CD14-positive monocyte (primary cell): ENCODE data around the gene CHRNA3. TPM values are rescaled to one million over a fixed set of nuclear protein-coding genes. Genes with fewer than 3 reads are reported as not detected.

ENCODE experiments used
- DNase-seq, 3 donors: peaks; one replicate each; pipeline ENCODE4 v3.0.0-alpha.2; 2011 to 2022
- H2AFZ ChIP-seq: 2 replicates; pipeline ENCODE4 v1.6.0; 2012; ENCODE audit warnings: mild to moderate bottlenecking, low read depth, low read length, inconsistent platforms; ENCODE audit not compliant: insufficient read depth, poor library complexity, severe bottlenecking
- H3K27ac ChIP-seq, 2 donors: 1 replicate in 1 of 2; 2 replicates in 1 of 2; pipeline ENCODE4 v1.5.1; 2012 to 2013; ENCODE audit warnings: low read length in 2 of 2, control low read depth in 1 of 2, inconsistent platforms in 1 of 2, low read depth in 1 of 2, mild to moderate bottlenecking in 1 of 2
- H3K27me3 ChIP-seq, 2 donors: one replicate each; pipeline versions ENCODE4 v1.6.0 to v1.6.1; 2011 to 2013; ENCODE audit warnings: low read length in 2 of 2; ENCODE audit not compliant: control insufficient read depth in 2 of 2, insufficient read depth in 2 of 2
- H3K36me3 ChIP-seq, 2 donors: replicated peaks in 1 of 2; 1 replicate in 1 of 2; 2 replicates in 1 of 2; pipeline versions ENCODE4 v1.5.1 to v1.6.1; 2012 to 2013; ENCODE audit warnings: low read length in 2 of 2, control low read depth in 1 of 2, inconsistent platforms in 1 of 2, mild to moderate bottlenecking in 1 of 2; ENCODE audit not compliant: insufficient read depth in 2 of 2, control insufficient read depth in 1 of 2
- H3K4me1 ChIP-seq, 2 donors: 1 replicate in 1 of 2; 2 replicates in 1 of 2; pipeline versions ENCODE4 v1.5.1 to v1.6.1; 2012 to 2013; ENCODE audit warnings: low read length in 2 of 2, control low read depth in 1 of 2, inconsistent platforms in 1 of 2, mild to moderate bottlenecking in 1 of 2, moderate library complexity in 1 of 2; ENCODE audit not compliant: insufficient read depth in 2 of 2, control insufficient read depth in 1 of 2
- H3K4me2 ChIP-seq: replicated peaks from 2 replicates; pipeline ENCODE3; 2012; ENCODE audit warnings: low read length, moderate library complexity, mild to moderate bottlenecking; ENCODE audit not compliant: poor library complexity, severe bottlenecking; ENCODE audit errors: extremely low read depth
- H3K4me3 ChIP-seq, 3 experiments: fragments of 200-600 bp in 1 of 3; sonication (generic) in 1 of 3; replicated peaks in 1 of 3; 1 replicate in 2 of 3; 2 replicates in 1 of 3; pipeline ENCODE4 v1.5.1; 2011 to 2013; ENCODE audit warnings: low read length in 3 of 3, mild to moderate bottlenecking in 3 of 3, control low read depth in 2 of 3, low read depth in 2 of 3, inconsistent platforms in 1 of 3, moderate library complexity in 1 of 3
- H3K79me2 ChIP-seq: 2 replicates; pipeline ENCODE4 v1.6.0; 2012; ENCODE audit warnings: mild to moderate bottlenecking, control low read depth, inconsistent platforms, low read length, moderate library complexity; ENCODE audit not compliant: insufficient read depth
- H3K9ac ChIP-seq: 2 replicates; pipeline ENCODE4 v1.6.0; 2017; ENCODE audit warnings: low read length, mild to moderate bottlenecking; ENCODE audit not compliant: insufficient read depth, poor library complexity, severe bottlenecking
- H3K9me3 ChIP-seq, 2 donors: replicated peaks in 1 of 2; 1 replicate in 1 of 2; 2 replicates in 1 of 2; pipeline versions ENCODE4 v1.5.1 to v1.6.1; 2012 to 2013; ENCODE audit warnings: low read length in 2 of 2, control low read depth in 1 of 2; ENCODE audit not compliant: control insufficient read depth in 1 of 2, insufficient read depth in 1 of 2
- H4K20me1 ChIP-seq: 2 replicates; pipeline ENCODE4 v1.6.0; 2012; ENCODE audit warnings: mild to moderate bottlenecking, low read length, control low read depth, moderate library complexity; ENCODE audit not compliant: insufficient read depth
- H3K27ac Mint-ChIP-seq, 7 donors: one replicate each; pipeline ENCODE4 v1.8.0; 2020; ENCODE audit warnings: mild to moderate bottlenecking in 7 of 7, mixed read lengths in 7 of 7, moderate library complexity in 6 of 7, inconsistent platforms in 2 of 7
- H3K27me3 Mint-ChIP-seq, 3 donors: one replicate each; pipeline ENCODE4 v1.8.0; 2021 to 2022; ENCODE audit warnings: low read depth in 3 of 3, mild to moderate bottlenecking in 3 of 3, mixed read lengths in 3 of 3, moderate library complexity in 3 of 3, inconsistent platforms in 1 of 3
- H3K36me3 Mint-ChIP-seq, 2 donors: one replicate each; pipeline ENCODE4 v1.8.0; 2020; ENCODE audit warnings: mixed read lengths in 2 of 2, inconsistent platforms in 1 of 2, mild to moderate bottlenecking in 1 of 2
- H3K4me1 Mint-ChIP-seq: one replicate; pipeline ENCODE4 v1.8.0; 2020; ENCODE audit warnings: mild to moderate bottlenecking, mixed read lengths
- H3K4me3 Mint-ChIP-seq, 2 donors: one replicate each; pipeline ENCODE4 v1.8.0; 2020; ENCODE audit warnings: mild to moderate bottlenecking in 2 of 2, mixed read lengths in 2 of 2, moderate library complexity in 1 of 2
- H3K9me3 Mint-ChIP-seq, 7 donors: one replicate each; pipeline ENCODE4 v1.8.0; 2020 to 2022; ENCODE audit warnings: mixed read lengths in 7 of 7, mild to moderate bottlenecking in 6 of 7, moderate library complexity in 6 of 7, inconsistent platforms in 2 of 7
- CTCF ChIP-seq: fragments of 200-600 bp; IDR thresholded peaks from one replicate; pipeline ENCODE4 v1.8.0; 2022; ENCODE audit warnings: antibody characterized with exemption, mild to moderate bottlenecking
- WGBS: methylation state at CpG from one replicate; pipeline ENCODE4 v1.1.5; 2013; ENCODE audit warnings: missing lambda C conversion rate; ENCODE audit not compliant: insufficient coverage; 5-methylcytosine and 5-hydroxymethylcytosine counted together
- intact Hi-C, 2 donors: fragments of 100-400 bp; cut with micrococcal nuclease; formaldehyde crosslinking; loops; one replicate each; pipeline versions ENCODE4 v1.15.0 to v1.15.1; 2023
- polyA plus RNA-seq, 3 donors: library from polyadenylated mRNA; depleted of rRNA in 1 of 3; unstranded in 2 of 3; stranded (reverse) in 1 of 3; fragments of 300-500 nt in 2 of 3; fragments of >200 nt in 1 of 3; fragmentation: Illumina TruSeq in 2 of 3; gene quantifications; 1 replicate in 2 of 3; 2 replicates in 1 of 3; pipeline ENCODE4 v1.2.3, GENCODE V29; 2012 to 2021

Gene CHRNA3
- polyA plus RNA-seq, 3 donors = not detected

- Histone ChIP-seq H3K4me2 (no peak overlapping the region), H3K27ac (no peak overlapping the region), H2AFZ (no peak overlapping the region), H3K79me2 (no peaks in the 10 kb centered on the region), H3K9ac (no peak overlapping the region), H3K4me3 (no peak overlapping the region), H3K9me3 (peaks cover 4 to 9% of the 10 kb centered on the region in 2 donors), H3K4me1 (no peaks in the 10 kb centered on the region), H4K20me1 (no peaks in the 10 kb centered on the region), H3K36me3 (no peaks in the 10 kb centered on the region), H3K27me3 (peaks cover 0 to 4% of the 10 kb centered on the region in 2 donors)
- H3K9me3 Mint-ChIP-seq = peaks cover 3 to 12% (median 8%) of the 10 kb centered on the region in 7 donors
- H3K4me3 Mint-ChIP-seq = no peak overlapping the region
- H3K27ac Mint-ChIP-seq = no peak overlapping the region
- no peaks in the 10 kb centered on the region for H3K36me3 Mint-ChIP-seq
- DNase-seq = no peak
- 93% methylated on average over 26 of the region's 29 CpGs for WGBS
- TF ChIP-seq CTCF = no peak
- H3K27me3 Mint-ChIP-seq = peaks cover 11 to 13% (median 12%) of the 10 kb centered on the region in 3 donors
- H3K4me1 Mint-ChIP-seq = no peaks in the 10 kb centered on the region
- intact Hi-C loops = no loop called here
Observed at GRCh38 chr15:78629031-78629715, 8.4 kb upstream of the CHRNA3 start.

DNA sequence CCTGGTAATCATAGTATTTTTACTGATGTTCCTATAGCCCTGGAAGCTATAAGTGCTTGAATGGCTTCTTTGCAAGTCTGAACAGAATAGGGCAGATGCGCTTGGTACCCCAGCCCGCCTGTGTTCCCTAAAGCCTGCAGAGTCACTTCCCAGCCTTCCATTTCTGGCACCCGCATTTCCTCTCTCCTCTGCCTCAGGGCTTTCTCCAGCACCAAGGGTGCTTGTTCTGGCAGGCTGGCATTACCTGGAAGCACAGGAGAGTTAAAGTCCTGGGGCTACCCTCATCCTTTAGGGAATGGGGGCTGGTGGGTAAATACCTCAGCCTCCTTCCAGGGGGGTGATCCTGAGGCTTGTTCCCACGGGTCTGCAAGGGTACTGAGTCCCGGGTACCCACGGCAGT is 7.4 kb upstream of the CHRNA3 start:
- H3K4me1 ChIP-seq = no peaks in the 10 kb centered on the region
- Mint-ChIP-seq H3K27ac (no peak overlapping the region), H3K4me1 (no peaks in the 10 kb centered on the region), H3K36me3 (no peaks in the 10 kb centered on the region), H3K27me3 (peaks cover 12 to 17% (median 12%) of the 10 kb centered on the region in 3 donors), H3K4me3 (no peak overlapping the region), H3K9me3 (peaks cover 0 to 6% (median 4%) of the 10 kb centered on the region in 7 donors)
- no peaks in the 10 kb centered on the region for H4K20me1 ChIP-seq
- TF ChIP-seq CTCF = no peak
- H3K9ac ChIP-seq = no peak overlapping the region
- intact Hi-C loops = no loop called here
- no peaks in the 10 kb centered on the region for H3K79me2 ChIP-seq
- no peak overlapping the region for H3K27ac ChIP-seq
- peaks cover 0 to 4% of the 10 kb centered on the region in 2 donors for H3K27me3 ChIP-seq
- no peak overlapping the region for H3K4me3 ChIP-seq
- H3K9me3 ChIP-seq = peaks cover 0 to 5% of the 10 kb centered on the region in 2 donors
- H3K36me3 ChIP-seq = no peaks in the 10 kb centered on the region
- no peak overlapping the region for H3K4me2 ChIP-seq
- H2AFZ ChIP-seq = no peak overlapping the region
- DNase-seq = no peak
- WGBS = 69% methylated on average over 4 of the region's 6 CpGs
